GM10266 (cell line): ENCODE measurements around the gene CDX2.

Experiments
- DNase-seq: peaks from one replicate; pipeline ENCODE4 v3.0.0; 2012; ENCODE audit errors: extremely low spot score
- CTCF ChIP-seq: IDR thresholded peaks from 2 replicates; pipeline ENCODE4 v1.5.1; 2012; ENCODE audit warnings: mild to moderate bottlenecking, low read depth; ENCODE audit not compliant: control insufficient read depth, insufficient read depth; ENCODE audit errors: missing control alignments

CDX2 gene

GRCh38 chr13:27921961-27922882 lies 46.9 kb downstream of the CDX2 start:
- DNase-seq = peak; percentile 50
- TF ChIP-seq CTCF = no peak

GRCh38 chr13:27921421-27921960 lies 47.6 kb downstream of the CDX2 start:
- no peak for TF ChIP-seq CTCF
- DNase-seq = peak; percentile 55

- peak; percentile 50 for DNase-seq
- no peak for TF ChIP-seq CTCF
Measured at GRCh38 chr13:27920677-27921420, 48.3 kb downstream of the CDX2 start.

- no peak for DNase-seq
- no peak for TF ChIP-seq CTCF
Measured at GRCh38 chr13:27919934-27920676, 49.0 kb downstream of the CDX2 start, which contains the start of gene PDX1. Gene PDX1 (plus strand): TSS chr13:27920000. CDS start chr13:27920139, 139 bp downstream.

- TF ChIP-seq CTCF = no peak
- peak; percentile 63 for DNase-seq
Measured at GRCh38 chr13:27919659-27919933, 49.5 kb downstream of the CDX2 start.

GRCh38 chr13:27918918-27919658 lies 50.0 kb downstream of the CDX2 start:
- no peak for DNase-seq

More at GRCh38 chr13:27918918-27919658, 50.0 kb downstream of the CDX2 start:
- no peak for TF ChIP-seq CTCF
